Mesendoderm (in vitro differentiated cells): Measurements from ENCODE around the gene IL17RE.
A peak's percentile ranks its signal among the peaks of the same experiment; 100 is the strongest.

Experiments
- DNase-seq: peaks from one replicate; pipeline ENCODE4 v3.0.0; 2013
- H2AK5ac ChIP-seq: 2 replicates; pipeline ENCODE4 v1.6.1; 2013; ENCODE audit warnings: low read length, inconsistent platforms
- H2BK120ac ChIP-seq: 2 replicates; pipeline ENCODE4 v1.6.1; 2013; ENCODE audit warnings: low read depth, mild to moderate bottlenecking, low read length, moderate library complexity, mixed read lengths
- H2BK15ac ChIP-seq: replicated peaks from 2 replicates; pipeline ENCODE4 v1.6.1; 2013; ENCODE audit warnings: low read depth, mild to moderate bottlenecking, moderate library complexity
- H2BK5ac ChIP-seq: 2 replicates; pipeline ENCODE4 v1.6.1; 2013; ENCODE audit warnings: low read length, inconsistent platforms
- H3K18ac ChIP-seq: 2 replicates; pipeline ENCODE4 v1.6.1; 2013; ENCODE audit warnings: mild to moderate bottlenecking, low read length, mixed read lengths
- H3K23ac ChIP-seq: one replicate; pipeline ENCODE4 v1.6.1; 2013; ENCODE audit warnings: low read length
- H3K27ac ChIP-seq: 2 replicates; pipeline ENCODE4 v1.5.1; 2013; ENCODE audit warnings: low read depth, mild to moderate bottlenecking, inconsistent platforms, low read length, moderate library complexity
- H3K27me3 ChIP-seq: 2 replicates; pipeline ENCODE4 v1.6.1; 2013; ENCODE audit warnings: low read length, control low read depth, mild to moderate bottlenecking, inconsistent platforms; ENCODE audit not compliant: insufficient read depth, poor library complexity
- H3K36me3 ChIP-seq: 2 replicates; pipeline ENCODE4 v1.6.1; 2013; ENCODE audit warnings: low read length, inconsistent platforms; ENCODE audit not compliant: control insufficient read depth, insufficient read depth
- H3K4ac ChIP-seq: one replicate; pipeline ENCODE4 v1.6.1; 2013; ENCODE audit warnings: low read depth, mild to moderate bottlenecking, low read length, moderate library complexity
- H3K4me1 ChIP-seq: 2 replicates; pipeline ENCODE4 v1.6.1; 2013; ENCODE audit warnings: low read depth, low read length, inconsistent platforms; ENCODE audit not compliant: control insufficient read depth
- H3K4me2 ChIP-seq: 2 replicates; pipeline ENCODE4 v1.6.1; 2013; ENCODE audit warnings: low read length
- H3K4me3 ChIP-seq: 2 replicates; pipeline ENCODE4 v1.5.1; 2013; ENCODE audit warnings: mild to moderate bottlenecking, low read length
- H3K56ac ChIP-seq: one replicate; pipeline ENCODE4 v1.6.1; 2013; ENCODE audit warnings: low read length
- H3K79me1 ChIP-seq: 2 replicates; pipeline ENCODE4 v1.6.1; 2013; ENCODE audit warnings: low read length, inconsistent platforms
- H3K79me2 ChIP-seq: 2 replicates; pipeline ENCODE4 v1.6.1; 2013; ENCODE audit warnings: mild to moderate bottlenecking, low read length; ENCODE audit not compliant: control insufficient read depth, insufficient read depth
- H3K9ac ChIP-seq: 2 replicates; pipeline ENCODE4 v1.6.1; 2013; ENCODE audit warnings: low read length, inconsistent platforms
- H4K5ac ChIP-seq: one replicate; pipeline ENCODE4 v1.6.1; 2013; ENCODE audit warnings: low read length
- H4K8ac ChIP-seq: one replicate; pipeline ENCODE4 v1.6.1; 2013; ENCODE audit warnings: low read depth, mild to moderate bottlenecking, control low read depth, low read length, moderate library complexity
- WGBS: extraction: QIAGEN DNeasy Blood & Tissue Kit; methylation state at CpG from one replicate; pipeline ENCODE4 v1.1.7; 2013; ENCODE audit warnings: low lambda C conversion rate, missing lambda C conversion rate; ENCODE audit not compliant: insufficient coverage; ENCODE audit errors: extremely low coverage; 5-methylcytosine and 5-hydroxymethylcytosine counted together

IL17RE gene

GRCh38 chr3:9951126-9951525, 48.5 kb downstream of the IL17RE start:
- no peak overlapping the region for H3K18ac ChIP-seq
- no peak for DNase-seq
- H3K4me2 ChIP-seq = no peak overlapping the region
- no peak overlapping the region for H4K8ac ChIP-seq
- no peak overlapping the region for H2AK5ac ChIP-seq
- no peak overlapping the region for H3K4ac ChIP-seq
- H3K23ac ChIP-seq = no peak overlapping the region
- no peaks in the 10 kb centered on the region for H3K27me3 ChIP-seq
- H3K4me3 ChIP-seq = no peak overlapping the region
- WGBS = no CpG with 5 or more reads among the region's 7 CpGs
- H4K5ac ChIP-seq = no peak overlapping the region
- no peak overlapping the region for H3K27ac ChIP-seq
- H3K9ac ChIP-seq = no peak overlapping the region
- no peak overlapping the region for H2BK120ac ChIP-seq
- H3K79me1 ChIP-seq = no peaks in the 10 kb centered on the region
- no peaks in the 10 kb centered on the region for H3K36me3 ChIP-seq
- no peak overlapping the region for H2BK15ac ChIP-seq
- no peaks in the 10 kb centered on the region for H3K4me1 ChIP-seq
- H2BK5ac ChIP-seq = no peak overlapping the region
- H3K56ac ChIP-seq = no peak overlapping the region
- no peaks in the 10 kb centered on the region for H3K79me2 ChIP-seq

GRCh38 chr3:9951598-9951961, 48.9 kb downstream of the IL17RE start:
- no peak overlapping the region for H2BK15ac ChIP-seq
- H3K18ac ChIP-seq = no peak overlapping the region
- no peaks in the 10 kb centered on the region for H3K79me2 ChIP-seq
- no peak for DNase-seq
- no peak overlapping the region for H4K5ac ChIP-seq
- no peak overlapping the region for H2BK5ac ChIP-seq
- peak overlapping the region; percentile 53 for H3K4me2 ChIP-seq
- no peaks in the 10 kb centered on the region for H3K79me1 ChIP-seq
- no peaks in the 10 kb centered on the region for H3K27me3 ChIP-seq
- no peak overlapping the region for H2AK5ac ChIP-seq
- no peak overlapping the region for H3K23ac ChIP-seq
- H3K9ac ChIP-seq = peak overlapping the region; percentile 55
- no peak overlapping the region for H4K8ac ChIP-seq
- no CpG with 5 or more reads among the region's 10 CpGs for WGBS
- no peaks in the 10 kb centered on the region for H3K36me3 ChIP-seq
- peak overlapping the region; percentile 77 for H3K56ac ChIP-seq
- H3K4me3 ChIP-seq = no peak overlapping the region
- no peak overlapping the region for H3K27ac ChIP-seq
- H2BK120ac ChIP-seq = no peak overlapping the region
- no peak overlapping the region for H3K4ac ChIP-seq
- no peaks in the 10 kb centered on the region for H3K4me1 ChIP-seq

DNA sequence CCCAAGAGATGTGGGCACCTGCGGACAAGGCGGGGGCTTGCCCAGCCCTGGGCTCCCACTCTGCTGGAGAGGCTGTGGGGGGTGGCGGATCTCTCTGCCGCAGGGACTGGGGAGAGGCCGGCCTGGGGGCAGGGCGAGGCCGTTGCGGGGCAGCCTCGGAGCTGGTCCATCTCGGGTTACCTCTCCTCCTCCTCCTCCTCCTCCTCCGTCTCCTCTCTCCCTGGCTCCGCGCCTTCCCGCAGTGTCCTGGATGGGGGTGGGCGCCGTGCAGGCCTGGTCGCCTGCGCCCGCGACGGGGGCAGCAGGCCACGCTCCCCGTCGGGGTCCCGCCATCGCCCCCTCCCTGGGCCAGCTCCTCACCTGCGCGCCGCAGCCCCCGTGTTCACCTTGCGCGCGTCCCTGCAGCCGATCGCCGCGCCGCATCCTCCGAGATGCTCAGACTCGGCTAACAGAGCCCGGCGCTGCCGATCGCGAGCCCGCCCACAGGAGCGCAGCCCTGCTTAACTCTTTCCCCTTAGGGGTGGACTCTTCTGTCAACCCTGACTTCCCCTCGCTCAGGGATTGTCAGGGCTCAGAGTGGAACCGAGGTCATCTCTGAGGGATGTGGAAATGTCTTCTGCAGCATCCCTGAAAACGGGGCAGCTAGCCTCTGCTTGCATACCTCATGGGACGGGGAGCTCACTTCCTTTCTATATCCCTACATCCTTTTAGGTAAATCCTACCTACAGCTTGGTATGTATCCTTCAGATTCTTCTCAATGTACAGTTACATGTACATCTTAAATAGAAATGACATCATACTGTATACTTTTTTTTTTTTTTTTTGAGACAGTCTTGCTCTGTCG, 49.5 kb downstream of the IL17RE start, which contains the start of gene PRRT3:
Gene PRRT3 (minus strand): TSS at position 447 of the 844 bp plus-strand sequence. CDS start 2,293 bp downstream, outside the sequence.
- Histone ChIP-seq H3K79me1 (no peaks in the 10 kb centered on the region), H2BK15ac (no peak within 1 kb of the TSS), H3K27me3 (no peaks in the 10 kb centered on the region), H2BK5ac (no peak within 1 kb of the TSS), H3K79me2 (no peaks in the 10 kb centered on the region), H3K18ac (no peak within 1 kb of the TSS), H3K56ac (peak within 1 kb of the TSS; percentile 77), H3K4ac (no peak within 1 kb of the TSS), H3K27ac (no peak within 1 kb of the TSS), H4K8ac (no peak within 1 kb of the TSS), H3K4me3 (peak within 1 kb of the TSS; percentile 49), H3K23ac (no peak within 1 kb of the TSS), H3K4me1 (no peaks in the 10 kb centered on the region), H3K4me2 (peak within 1 kb of the TSS; percentile 53), H2AK5ac (no peak within 1 kb of the TSS), H2BK120ac (no peak within 1 kb of the TSS), H3K36me3 (no peaks in the 10 kb centered on the region), H4K5ac (no peak within 1 kb of the TSS), H3K9ac (peak within 1 kb of the TSS; percentile 55)
- peak; percentile 64 for DNase-seq
- no CpG with 5 or more reads among the region's 52 CpGs for WGBS

DNA sequence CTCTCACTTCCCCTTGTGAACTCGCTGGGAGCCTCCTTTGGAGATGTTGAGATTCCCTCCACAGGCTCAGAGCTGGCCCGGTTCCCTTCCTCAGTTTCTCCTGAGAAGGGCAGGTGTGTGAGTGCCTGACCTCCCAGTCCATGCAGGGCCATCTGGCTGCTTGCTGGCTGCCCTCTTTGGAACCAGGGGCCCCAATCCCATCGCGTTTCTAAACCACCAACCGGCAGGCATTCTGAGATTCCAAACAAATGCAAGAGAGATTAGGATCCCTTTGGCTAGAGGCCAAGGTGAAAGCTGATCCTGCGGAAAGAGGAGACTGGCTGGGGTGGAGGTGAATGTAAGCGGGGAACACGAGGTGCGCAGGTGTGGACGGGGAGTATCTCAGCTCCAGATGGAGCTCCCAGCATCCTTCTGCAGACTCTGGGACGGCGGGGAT, 52.4 kb downstream of the IL17RE start:
- H3K27me3 ChIP-seq = no peaks in the 10 kb centered on the region
- H3K9ac ChIP-seq = no peak overlapping the region
- H4K8ac ChIP-seq = no peak overlapping the region
- no peak overlapping the region for H2BK15ac ChIP-seq
- no peaks in the 10 kb centered on the region for H3K79me1 ChIP-seq
- H3K4me1 ChIP-seq = no peaks in the 10 kb centered on the region
- H3K27ac ChIP-seq = no peak overlapping the region
- H2BK120ac ChIP-seq = no peak overlapping the region
- no peak overlapping the region for H3K4me3 ChIP-seq
- H4K5ac ChIP-seq = no peak overlapping the region
- H3K56ac ChIP-seq = no peak overlapping the region
- no peak overlapping the region for H2BK5ac ChIP-seq
- H3K18ac ChIP-seq = no peak overlapping the region
- no peaks in the 10 kb centered on the region for H3K79me2 ChIP-seq
- H3K23ac ChIP-seq = no peak overlapping the region
- DNase-seq = peak; percentile 46
- no peak overlapping the region for H3K4me2 ChIP-seq
- H3K36me3 ChIP-seq = no peaks in the 10 kb centered on the region
- no CpG with 5 or more reads among the region's 12 CpGs for WGBS
- no peak overlapping the region for H2AK5ac ChIP-seq
- no peak overlapping the region for H3K4ac ChIP-seq

DNA sequence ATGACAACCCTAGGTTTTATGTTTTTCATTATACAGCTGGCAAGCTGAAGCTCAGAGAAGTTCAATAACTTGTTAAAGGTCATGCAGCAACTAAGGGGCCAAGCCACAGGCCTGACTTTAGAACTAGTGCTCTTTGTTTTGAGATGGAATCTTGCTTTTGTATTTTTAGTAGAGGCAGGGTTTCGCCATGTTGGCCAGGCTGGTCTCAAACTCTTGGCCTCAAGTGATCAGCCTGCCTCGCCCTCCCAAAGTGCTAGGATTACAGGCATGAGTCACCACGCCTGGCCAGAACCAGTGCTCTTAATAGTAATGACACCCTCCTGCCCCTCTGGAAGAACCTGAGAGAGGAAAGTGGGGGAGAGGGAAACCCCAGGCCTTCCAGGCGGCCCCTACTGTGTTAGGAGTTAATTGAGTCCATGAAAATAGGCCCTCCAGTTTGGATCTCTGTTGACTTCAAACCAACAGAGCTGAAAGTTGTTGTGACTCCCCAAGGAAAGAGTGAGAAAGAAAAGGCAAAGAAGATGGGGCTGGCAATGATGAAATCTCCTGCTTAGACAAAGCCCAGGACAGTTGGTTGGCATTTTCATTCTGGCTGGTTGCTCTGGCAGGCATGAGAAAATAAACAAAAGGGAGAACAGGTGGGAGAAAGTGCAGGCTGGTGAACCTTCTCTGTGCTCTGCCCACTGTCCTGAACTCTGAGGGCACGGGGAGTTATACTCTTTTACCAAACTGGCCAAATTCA, 53.1 kb downstream of the IL17RE start:
- Histone ChIP-seq H4K5ac (no peak overlapping the region), H3K79me1 (no peaks in the 10 kb centered on the region), H2AK5ac (no peak overlapping the region), H3K36me3 (no peaks in the 10 kb centered on the region), H3K4me1 (no peaks in the 10 kb centered on the region), H4K8ac (no peak overlapping the region), H3K4me2 (no peak overlapping the region), H3K4me3 (no peak overlapping the region), H3K27ac (no peak overlapping the region), H3K23ac (no peak overlapping the region), H2BK15ac (no peak overlapping the region), H3K9ac (no peak overlapping the region), H3K56ac (no peak overlapping the region), H3K27me3 (no peaks in the 10 kb centered on the region), H2BK5ac (no peak overlapping the region), H3K18ac (no peak overlapping the region), H2BK120ac (no peak overlapping the region), H3K79me2 (no peaks in the 10 kb centered on the region), H3K4ac (no peak overlapping the region)
- no CpG with 5 or more reads among the region's 5 CpGs for WGBS
- DNase-seq = no peak
